GM12873 (cell line): Measurements from ENCODE around the gene FXYD1.

ENCODE experiments used
- CTCF ChIP-seq: IDR thresholded peaks from 2 replicates; pipeline ENCODE4 v1.5.1; 2012; ENCODE audit warnings: low read depth, mild to moderate bottlenecking, moderate library complexity, low read length, control low read depth; ENCODE audit not compliant: insufficient read depth; ENCODE audit errors: missing control alignments

Gene FXYD1

GRCh38 chr19:35136977-35137702 is 1.5 kb upstream of the FXYD1 start:
- no peak for TF ChIP-seq CTCF

- TF ChIP-seq CTCF: no peak
These were observed 1.8 kb downstream of the FXYD1 start for GRCh38 chr19:35140207-35140961.

- peak; percentile 63 for TF ChIP-seq CTCF
These were observed 2.6 kb downstream of the FXYD1 start for GRCh38 chr19:35140962-35141836.

- no peak for TF ChIP-seq CTCF
These were observed 3.4 kb downstream of the FXYD1 start for GRCh38 chr19:35141837-35142605.

GRCh38 chr19:35142606-35143230 is 4.1 kb downstream of the FXYD1 start:
- TF ChIP-seq CTCF: peak; percentile 60

- TF ChIP-seq CTCF: no peak
These were observed 4.6 kb downstream of the FXYD1 start, which contains the start of gene FXYD7 for GRCh38 chr19:35143231-35143715. FXYD7 (plus strand) TSS chr19:35143255; CDS start chr19:35143334, 79 bp downstream.
